NB4 (cell line): Measurements from ENCODE around the gene WIZ.

Source experiments
- MYC ChIP-seq: IDR thresholded peaks from 2 replicates; pipeline ENCODE4 v1.6.1; 2011; ENCODE audit warnings: low read depth, low read length
- POLR2A ChIP-seq: IDR thresholded peaks from 2 replicates; pipeline ENCODE4 v1.6.1; 2011; ENCODE audit warnings: mild to moderate bottlenecking; ENCODE audit not compliant: insufficient read length; ENCODE audit errors: extremely low read depth
- TF ChIP-seq, protein P1 (sequence below): IDR thresholded peaks from one replicate; pipeline ENCODE4 v1.5.1; 2012; ENCODE audit warnings: low read depth, low read length
- TF ChIP-seq, protein P2 (sequence below): IDR thresholded peaks from 2 replicates; pipeline ENCODE4 v1.6.1; 2011; ENCODE audit warnings: low read depth, low read length

DNA sequence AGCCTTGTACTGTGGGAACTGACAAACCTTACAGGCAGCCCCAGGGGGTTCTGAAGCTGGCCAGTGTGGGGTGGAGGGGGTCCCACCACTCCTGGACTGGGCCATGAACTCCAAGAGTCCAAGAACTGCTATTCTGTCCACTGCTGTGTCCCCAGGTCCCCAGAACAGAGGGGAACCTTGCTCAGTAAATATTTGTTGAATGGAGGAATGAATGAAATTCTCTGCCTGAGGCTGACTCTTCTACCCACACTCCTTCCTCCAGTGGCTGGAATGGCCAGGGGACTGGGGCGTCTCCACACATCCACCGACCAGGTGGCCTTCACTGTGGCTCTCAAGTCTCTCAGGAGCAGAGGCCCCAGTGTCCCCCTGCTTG, 11.6 kb downstream of the WIZ start:
- TF ChIP-seq, protein P1, sequence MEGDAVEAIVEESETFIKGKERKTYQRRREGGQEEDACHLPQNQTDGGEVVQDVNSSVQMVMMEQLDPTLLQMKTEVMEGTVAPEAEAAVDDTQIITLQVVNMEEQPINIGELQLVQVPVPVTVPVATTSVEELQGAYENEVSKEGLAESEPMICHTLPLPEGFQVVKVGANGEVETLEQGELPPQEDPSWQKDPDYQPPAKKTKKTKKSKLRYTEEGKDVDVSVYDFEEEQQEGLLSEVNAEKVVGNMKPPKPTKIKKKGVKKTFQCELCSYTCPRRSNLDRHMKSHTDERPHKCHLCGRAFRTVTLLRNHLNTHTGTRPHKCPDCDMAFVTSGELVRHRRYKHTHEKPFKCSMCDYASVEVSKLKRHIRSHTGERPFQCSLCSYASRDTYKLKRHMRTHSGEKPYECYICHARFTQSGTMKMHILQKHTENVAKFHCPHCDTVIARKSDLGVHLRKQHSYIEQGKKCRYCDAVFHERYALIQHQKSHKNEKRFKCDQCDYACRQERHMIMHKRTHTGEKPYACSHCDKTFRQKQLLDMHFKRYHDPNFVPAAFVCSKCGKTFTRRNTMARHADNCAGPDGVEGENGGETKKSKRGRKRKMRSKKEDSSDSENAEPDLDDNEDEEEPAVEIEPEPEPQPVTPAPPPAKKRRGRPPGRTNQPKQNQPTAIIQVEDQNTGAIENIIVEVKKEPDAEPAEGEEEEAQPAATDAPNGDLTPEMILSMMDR, result no peak
- TF ChIP-seq POLR2A (no peak), MYC (no peak)
- TF ChIP-seq, protein P2, sequence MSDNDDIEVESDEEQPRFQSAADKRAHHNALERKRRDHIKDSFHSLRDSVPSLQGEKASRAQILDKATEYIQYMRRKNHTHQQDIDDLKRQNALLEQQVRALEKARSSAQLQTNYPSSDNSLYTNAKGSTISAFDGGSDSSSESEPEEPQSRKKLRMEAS, result no peak
